ENCODE measurements around the gene JAG2. TPM values are rescaled to one million over a fixed set of nuclear protein-coding genes. Genes with fewer than 3 reads are reported as not detected.

JAG2 gene
- total and polyA plus RNA-seq, 2 of the 13 experiments (the other 11 are each of a cell fraction or from before 2014, with no cell fraction given): 0.04 to 0.16 TPM

- TF ChIP-seq ZNF597 (CRISPR knock-in tag; IDR thresholded peaks at IDR 0.05): no peak
- no peak for TF ChIP-seq SMARCE1 (IDR thresholded peaks at IDR 0.05; ENCODE audit: borderline replicate concordance)
- no peak for TF ChIP-seq ZNF562 (CRISPR knock-in tag; IDR thresholded peaks at IDR 0.05; ENCODE audit: borderline replicate concordance)
- TF ChIP-seq ZNF776 (CRISPR knock-in tag; IDR thresholded peaks at IDR 0.05): no peak
- TF ChIP-seq ELK4 (CRISPR knock-in tag; IDR thresholded peaks at IDR 0.05; ENCODE audit: borderline replicate concordance): no peak
- TF ChIP-seq ATF3 (CRISPR knock-in tag; IDR thresholded peaks at IDR 0.05): no peak
These were observed 35.5 kb downstream of the JAG2 start (continued) for GRCh38 chr14:105132921-105133654.

- 69% methylated on average over 2 of the region's 2 CpGs for WGBS (ENCODE audit: low lambda C conversion rate)
- H3K36me3 ChIP-seq (replicated peaks in 1 of 2; ENCODE audit: control insufficient read depth in 1 of 2, insufficient read depth in 2 of 2, low read length in 2 of 2): no peaks in the 10 kb centered on the region
- BruUV-seq (replicated peaks): no TSS peak
- no peak overlapping the region for H3K27ac ChIP-seq (ENCODE audit: extremely low read length, insufficient read depth, low read length)
- TF ChIP-seq JUND (CRISPR knock-in tag; IDR thresholded peaks at IDR 0.05) (no peak), ZNF230 (CRISPR knock-in tag; IDR thresholded peaks at IDR 0.05) (no peak), JUNB (CRISPR knock-in tag; IDR thresholded peaks at IDR 0.05; ENCODE audit: borderline replicate concordance) (no peak), ZNF777 (CRISPR knock-in tag; IDR thresholded peaks at IDR 0.05) (no peak), HNRNPH1 (optimal IDR thresholded peaks at IDR 0.05; ENCODE audit: low read depth, low read length) (no peak), TERF1 (CRISPR knock-in tag; IDR thresholded peaks at IDR 0.05) (no peak), ZNF563 (CRISPR knock-in tag; IDR thresholded peaks at IDR 0.05) (no peak), ZNF720 (CRISPR knock-in tag; IDR thresholded peaks at IDR 0.05) (no peak)
- ATAC-seq (no peak), DNase-seq (ENCODE audit: low spot score) (no peak), FAIRE-seq (no peak)
- ChIA-PET CTCF (ENCODE audit: low intra/inter-chr PET ratio, low total read pairs) (no interaction called here), POLR2A (no interaction called here)
- H3K4me2 ChIP-seq (ENCODE audit: low read depth, low read length): no peak overlapping the region
- H3K27me3 ChIP-seq (ENCODE audit: control insufficient read depth in 1 of 2, insufficient read depth in 2 of 2, low read length in 2 of 2): peaks cover under 1 to 7% of the 10 kb centered on the region in 2 experiments; a peak in 3 of 5 replicates
- H3K4me1 ChIP-seq (ENCODE audit: insufficient read depth, low read length): peaks cover 11% of the 10 kb centered on the region
- H3K4me3 ChIP-seq (replicated peaks in 1 of 3; ENCODE audit: insufficient read depth in 1 of 3, low read depth in 2 of 3, low read length in 3 of 3): no peak overlapping the region
- intact Hi-C loops (cut with micrococcal nuclease; ENCODE audit: unreplicated experiment): no loop called here
- in situ Hi-C loops (cut with HindIII; ENCODE audit: extremely low pct_ligation_motif_present, low pct_unique_long_range_greater_than_20kb): no loop called here
- H3K9me3 ChIP-seq (ENCODE audit: low read length): peaks cover 14% of the 10 kb centered on the region
- no peaks in the 10 kb centered on the region for H4K20me1 ChIP-seq (ENCODE audit: insufficient read depth, low read length)
- no peak overlapping the region for H3K9ac ChIP-seq (ENCODE audit: insufficient read depth, low read depth, low read length)
- no peaks in the 10 kb centered on the region for H3K79me2 ChIP-seq (ENCODE audit: insufficient read depth, low read length)
- H2AFZ ChIP-seq (ENCODE audit: low read length): no peak overlapping the region
These were observed 37.3 kb downstream of the JAG2 start for GRCh38 chr14:105131241-105131640.
